OCI-LY3 (cell line): ENCODE measurements around the gene TNNC2.

Experiments
- CTCF ChIP-seq: fragments of 200-600, 300-600 bp; sonication (generic); IDR thresholded peaks from 2 replicates; pipeline ENCODE4 v1.5.1; 2014; ENCODE audit warnings: antibody characterized with exemption, low read length, low read depth
- EZH2phosphoT487 ChIP-seq: fragments of 200-600 bp; shearing (Covaris generic); IDR thresholded peaks from 2 replicates; pipeline ENCODE4 v1.6.1; 2018; ENCODE audit warnings: antibody characterized with exemption, mixed run types, low read depth

GRCh38 chr20:45776931-45777330 is 50.2 kb downstream of the TNNC2 start:
- TF ChIP-seq CTCF = no peak
- TF ChIP-seq EZH2phosphoT487 = no peak
